HG03139 (cell line): ENCODE data around the gene HS2ST1.
A peak's percentile ranks its signal among the peaks of the same experiment; 100 is the strongest.

Experiments
- ATAC-seq: cut with Tn5 transposase; IDR thresholded peaks from one replicate; pipeline ENCODE4 v1.9.1; 2021; ENCODE audit not compliant: unreplicated experiment

The HS2ST1 gene

GRCh38 chr1:87104945-87105344, 190.5 kb downstream of the HS2ST1 start:
- ATAC-seq = no peak

GRCh38 chr1:87106144-87106543, 191.7 kb downstream of the HS2ST1 start:
- ATAC-seq = no peak

- no peak for ATAC-seq
These were observed 192.4 kb downstream of the HS2ST1 start for GRCh38 chr1:87106867-87107266.

- no peak for ATAC-seq
These were observed 193.8 kb downstream of the HS2ST1 start for GRCh38 chr1:87108228-87108627.

GRCh38 chr1:87108814-87109411, 194.5 kb downstream of the HS2ST1 start:
- ATAC-seq = no peak

- no peak for ATAC-seq
These were observed 197.4 kb downstream of the HS2ST1 start for GRCh38 chr1:87111659-87112371.

GRCh38 chr1:87113313-87113712, 198.9 kb downstream of the HS2ST1 start:
- no peak for ATAC-seq

GRCh38 chr1:87115317-87115890, 201.0 kb downstream of the HS2ST1 start:
- no peak for ATAC-seq

GRCh38 chr1:87115891-87116290, 201.5 kb downstream of the HS2ST1 start:
- no peak for ATAC-seq

GRCh38 chr1:87117761-87118368, 203.4 kb downstream of the HS2ST1 start:
- ATAC-seq = no peak

- no peak for ATAC-seq
These were observed 205.2 kb downstream of the HS2ST1 start for GRCh38 chr1:87119541-87120140.

- ATAC-seq = no peak
These were observed 206.3 kb downstream of the HS2ST1 start for GRCh38 chr1:87120779-87121178.

GRCh38 chr1:87121711-87122163, 207.3 kb downstream of the HS2ST1 start:
- ATAC-seq = no peak

- ATAC-seq = no peak
These were observed 207.8 kb downstream of the HS2ST1 start for GRCh38 chr1:87122243-87122642.

- no peak for ATAC-seq
These were observed 209.2 kb downstream of the HS2ST1 start for GRCh38 chr1:87123610-87124009.

- ATAC-seq = no peak
These were observed 212.6 kb downstream of the HS2ST1 start for GRCh38 chr1:87126886-87127505.

GRCh38 chr1:87127581-87127980, 213.1 kb downstream of the HS2ST1 start:
- ATAC-seq = no peak

- no peak for ATAC-seq
These were observed 214.6 kb downstream of the HS2ST1 start for GRCh38 chr1:87129038-87129437.

- no peak for ATAC-seq
These were observed 215.2 kb downstream of the HS2ST1 start for GRCh38 chr1:87129606-87130005.

GRCh38 chr1:87130438-87130837, 216.0 kb downstream of the HS2ST1 start:
- ATAC-seq = no peak

- peak; percentile 90 for ATAC-seq
These were observed 217.4 kb downstream of the HS2ST1 start for GRCh38 chr1:87131809-87132283.
